ENCODE results near the gene TAOK3. TPM values are rescaled to one million over a fixed set of nuclear protein-coding genes. Genes with fewer than 3 reads are reported as not detected.
"Not testable (repeated sequence)": the region's sequence is repeated elsewhere in the genome, so short reads cannot be mapped to it uniquely, and the experiment has no call there.

Gene TAOK3
- total RNA-seq, 2 experiments from 2014 or later, result 51.9 to 52.2 TPM

DNA sequence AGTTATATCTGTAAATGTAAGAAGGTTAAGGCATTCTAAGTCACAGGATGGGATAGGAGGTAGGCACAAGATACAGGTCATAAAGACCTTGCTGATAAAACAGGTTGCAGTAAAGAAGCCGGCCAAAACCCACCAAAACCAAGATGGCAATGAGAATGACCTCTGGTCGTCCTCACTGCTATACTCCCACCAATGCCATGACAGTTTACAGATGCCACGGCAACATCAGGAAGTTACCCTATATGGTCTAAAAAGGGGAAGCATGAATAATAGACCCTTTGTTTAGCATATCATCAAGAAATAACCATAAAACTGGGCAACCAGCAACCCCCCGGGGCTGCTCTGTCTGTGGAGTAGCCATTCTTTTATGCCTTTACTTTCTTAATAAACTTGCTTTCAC lies 64.7 kb downstream of the TAOK3 start:
- not testable (repeated sequence) for H3K27ac Mint-ChIP-seq, H3K4me3 Mint-ChIP-seq, H3K9me3 Mint-ChIP-seq, H3K36me3 Mint-ChIP-seq, H3K27me3 Mint-ChIP-seq
- DNase-seq, result peak; percentile 12
- H3K4me1 Mint-ChIP-seq, result peaks cover 27% of the 10 kb centered on the region

DNA sequence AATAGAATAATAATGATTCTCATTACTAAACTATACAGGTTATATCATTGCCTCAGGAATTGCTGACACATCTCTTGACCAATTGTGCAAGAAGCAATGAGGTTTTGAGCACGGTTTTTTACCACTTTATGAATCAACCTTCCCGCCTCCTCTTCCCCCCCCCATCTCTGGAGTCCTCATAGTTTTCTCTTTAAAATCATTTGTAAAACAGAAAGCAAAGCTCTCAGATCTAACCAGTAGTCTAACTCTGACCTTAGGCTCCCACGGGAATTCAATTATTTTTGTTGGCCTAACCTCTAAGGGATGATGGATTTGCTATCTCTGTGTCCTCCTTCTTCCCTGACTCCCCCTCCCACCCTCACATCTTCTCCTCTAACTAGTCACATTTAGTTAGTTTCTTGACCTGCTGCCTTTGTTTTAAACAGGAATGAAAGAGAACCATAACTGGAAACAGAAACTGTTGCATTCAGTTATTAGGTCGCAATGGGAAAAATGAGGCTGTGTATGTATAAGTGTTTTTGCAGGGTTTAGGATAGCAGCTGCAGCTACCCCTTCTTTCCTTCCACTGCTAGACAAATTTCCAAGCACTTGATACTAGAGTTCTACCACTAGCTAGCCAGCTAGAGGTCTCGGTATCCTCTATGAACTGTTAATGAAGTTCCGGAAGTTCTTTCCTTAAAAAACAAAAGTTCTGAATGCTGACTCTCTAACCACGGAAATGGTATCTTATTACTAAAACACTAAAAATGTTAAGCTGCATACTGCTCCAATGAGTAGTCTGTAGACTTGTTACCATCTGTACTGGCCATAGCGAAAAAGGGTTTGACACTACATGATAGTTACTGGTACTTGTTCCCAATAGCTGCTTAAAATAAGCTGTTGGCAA lies 65.4 kb downstream of the TAOK3 start:
- H3K36me3 Mint-ChIP-seq, result peaks cover 8% of the 10 kb centered on the region
- H3K4me3 Mint-ChIP-seq, result peak overlapping the region; percentile 67
- H3K27ac Mint-ChIP-seq, result peak overlapping the region; percentile 88
- H3K9me3 Mint-ChIP-seq, result no peaks in the 10 kb centered on the region
- peaks cover 27% of the 10 kb centered on the region for H3K4me1 Mint-ChIP-seq
- no peaks in the 10 kb centered on the region for H3K27me3 Mint-ChIP-seq
- peak; percentile 36 for DNase-seq

DNA sequence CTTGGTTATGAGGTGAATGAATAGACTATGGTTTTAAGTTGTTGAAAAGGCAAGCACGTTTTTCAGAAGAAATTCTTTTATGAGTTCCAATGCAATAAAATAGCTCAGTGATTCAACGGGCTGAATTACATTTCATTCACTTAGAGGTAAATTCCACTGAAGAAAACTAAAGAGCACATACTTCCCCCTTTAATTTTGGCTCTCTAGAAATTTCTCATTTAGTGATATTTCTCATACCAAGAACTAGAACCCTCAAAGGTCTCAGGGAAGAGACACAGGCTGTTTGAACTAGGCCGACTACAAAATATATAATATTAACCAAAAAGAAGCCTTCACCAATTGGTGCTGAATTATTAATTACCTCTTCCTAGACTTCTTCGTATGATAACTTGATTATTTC lies 68.6 kb downstream of the TAOK3 start:
- no peak overlapping the region for H3K4me3 Mint-ChIP-seq
- no peak for DNase-seq
- peaks cover 36% of the 10 kb centered on the region for H3K4me1 Mint-ChIP-seq
- H3K27ac Mint-ChIP-seq, result no peak overlapping the region
- H3K27me3 Mint-ChIP-seq, result no peaks in the 10 kb centered on the region
- H3K9me3 Mint-ChIP-seq, result no peaks in the 10 kb centered on the region
- peaks cover 2% of the 10 kb centered on the region for H3K36me3 Mint-ChIP-seq

DNA sequence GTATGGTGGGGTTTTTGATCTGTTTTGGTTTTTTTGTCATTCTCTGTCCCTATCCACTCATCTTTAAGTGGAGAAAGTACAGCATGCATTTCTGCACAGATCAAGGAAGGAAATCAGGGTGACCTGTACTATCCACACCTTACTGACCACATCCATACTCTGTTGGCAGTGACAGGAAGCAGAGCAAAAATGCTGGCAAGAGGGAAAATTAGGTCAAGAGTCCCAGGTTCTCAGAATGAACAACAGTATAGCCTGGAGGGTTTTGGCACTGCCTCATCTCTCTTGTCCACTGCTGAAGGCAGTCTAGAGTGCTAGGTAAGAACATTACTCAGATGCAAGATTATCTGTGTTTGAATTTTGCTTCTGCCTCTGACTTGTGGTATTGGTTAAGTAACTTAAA lies 70.7 kb downstream of the TAOK3 start:
- Mint-ChIP-seq H3K4me1 (peaks cover 29% of the 10 kb centered on the region), H3K4me3 (no peak overlapping the region), H3K36me3 (peaks cover 2% of the 10 kb centered on the region), H3K27me3 (no peaks in the 10 kb centered on the region), H3K27ac (no peak overlapping the region), H3K9me3 (no peaks in the 10 kb centered on the region)
- DNase-seq, result no peak

DNA sequence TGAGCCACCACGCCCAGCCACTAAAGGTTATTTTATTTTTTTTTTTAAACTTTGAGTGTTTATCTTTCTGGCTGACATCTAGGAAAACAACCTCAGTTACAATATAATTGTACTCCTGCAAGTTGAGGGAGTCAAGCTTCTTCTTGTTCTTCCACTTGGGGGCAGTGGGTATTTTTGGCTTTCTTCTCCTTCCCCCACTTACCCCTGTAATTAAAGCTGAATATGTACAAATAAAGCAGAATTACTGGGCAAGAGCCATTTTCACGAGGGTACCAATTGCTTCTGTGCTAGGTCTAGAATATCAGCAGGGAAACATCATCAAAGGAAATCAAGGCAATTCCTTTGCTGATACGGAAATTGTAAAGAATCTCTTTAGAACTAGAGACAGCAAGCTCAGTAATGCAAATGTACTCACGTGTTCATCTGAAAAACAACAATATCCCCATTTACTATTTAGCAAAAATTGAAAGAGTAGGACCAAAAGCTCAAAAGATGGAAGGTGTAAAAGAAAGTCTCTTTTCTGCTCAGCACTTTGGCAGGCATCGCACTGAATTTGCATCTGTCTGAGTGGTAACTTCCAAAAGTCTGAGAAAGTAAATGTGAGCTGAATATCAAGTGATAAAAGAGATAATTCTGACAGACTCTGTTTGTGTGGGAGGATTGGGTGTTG lies 72.8 kb downstream of the TAOK3 start:
- no peaks in the 10 kb centered on the region for H3K27me3 Mint-ChIP-seq
- H3K4me1 Mint-ChIP-seq, result peaks cover 27% of the 10 kb centered on the region
- H3K9me3 Mint-ChIP-seq, result no peaks in the 10 kb centered on the region
- H3K36me3 Mint-ChIP-seq, result peaks cover 2% of the 10 kb centered on the region
- H3K27ac Mint-ChIP-seq, result no peak overlapping the region
- no peak overlapping the region for H3K4me3 Mint-ChIP-seq
- no peak for DNase-seq

DNA sequence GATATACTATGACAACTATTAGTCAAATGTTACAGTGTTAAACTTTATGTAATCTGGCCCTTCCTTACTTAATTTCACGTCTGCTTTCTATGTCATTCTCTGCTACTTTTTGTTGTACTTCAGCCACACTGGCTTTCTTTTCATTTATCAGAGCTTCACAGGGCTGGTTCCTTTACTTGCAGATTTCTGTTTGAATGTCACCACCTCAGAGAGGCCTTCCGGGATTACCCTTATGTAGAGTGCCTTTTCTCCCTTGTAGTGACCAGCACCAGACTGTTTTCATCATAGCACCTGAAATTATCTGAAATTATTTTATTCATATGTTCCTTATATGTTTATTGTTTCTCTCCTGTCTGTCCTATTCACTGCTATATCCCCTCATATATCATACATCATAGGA lies 75.4 kb downstream of the TAOK3 start:
- Mint-ChIP-seq H3K27ac (no peak overlapping the region), H3K4me3 (no peak overlapping the region), H3K9me3 (no peaks in the 10 kb centered on the region)

DNA sequence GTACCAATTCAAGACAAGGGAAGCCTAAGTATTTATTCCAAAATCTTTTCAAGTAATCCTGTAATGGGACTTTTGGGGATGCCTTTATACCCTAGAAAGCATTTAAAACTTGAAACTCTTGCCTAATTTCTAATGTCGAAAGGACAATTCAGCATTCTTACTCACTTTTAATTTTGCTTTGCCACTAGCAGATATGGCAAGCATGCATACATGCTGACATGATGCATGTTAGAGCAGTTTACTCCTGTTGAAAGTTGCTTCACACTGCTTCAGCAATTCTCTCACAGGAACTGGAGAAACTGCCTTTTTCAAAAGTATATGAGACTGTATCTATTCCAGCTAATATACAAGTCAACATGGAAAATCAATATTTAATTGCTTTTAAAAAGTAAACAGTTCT lies 79.9 kb downstream of the TAOK3 start:
- Mint-ChIP-seq H3K9me3 (no peaks in the 10 kb centered on the region), H3K4me3 (no peak overlapping the region), H3K36me3 (peaks cover 6% of the 10 kb centered on the region), H3K27me3 (no peaks in the 10 kb centered on the region), H3K4me1 (peaks cover 1% of the 10 kb centered on the region), H3K27ac (no peak overlapping the region)
- DNase-seq, result no peak

More for the DNA sequence above, 75.4 kb downstream of the TAOK3 start:
- H3K4me1 Mint-ChIP-seq, result peaks cover 22% of the 10 kb centered on the region
- DNase-seq, result no peak
- H3K27me3 Mint-ChIP-seq, result no peaks in the 10 kb centered on the region
- H3K36me3 Mint-ChIP-seq, result peaks cover 5% of the 10 kb centered on the region

DNA sequence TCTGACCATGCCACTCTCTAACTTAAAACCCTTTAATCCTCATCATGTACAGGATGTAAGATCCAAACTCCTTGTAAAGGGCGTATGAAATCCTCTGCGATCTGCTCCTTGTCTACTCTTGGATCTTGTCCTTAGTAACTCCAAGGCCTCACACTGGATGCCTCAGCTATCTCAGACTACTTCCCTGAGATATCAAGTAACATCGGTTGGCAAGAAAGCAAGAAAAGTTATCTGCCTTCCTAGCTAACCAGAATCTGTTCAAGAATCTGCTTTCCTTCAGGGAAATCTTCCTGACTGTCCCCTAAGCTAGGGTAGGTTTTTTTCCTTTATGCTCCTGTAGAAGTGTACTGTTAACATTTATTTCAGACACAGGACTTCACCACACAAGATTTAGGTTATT lies 82.6 kb downstream of the TAOK3 start:
- Mint-ChIP-seq H3K9me3 (no peaks in the 10 kb centered on the region), H3K27ac (no peak overlapping the region), H3K4me3 (no peak overlapping the region)

DNA sequence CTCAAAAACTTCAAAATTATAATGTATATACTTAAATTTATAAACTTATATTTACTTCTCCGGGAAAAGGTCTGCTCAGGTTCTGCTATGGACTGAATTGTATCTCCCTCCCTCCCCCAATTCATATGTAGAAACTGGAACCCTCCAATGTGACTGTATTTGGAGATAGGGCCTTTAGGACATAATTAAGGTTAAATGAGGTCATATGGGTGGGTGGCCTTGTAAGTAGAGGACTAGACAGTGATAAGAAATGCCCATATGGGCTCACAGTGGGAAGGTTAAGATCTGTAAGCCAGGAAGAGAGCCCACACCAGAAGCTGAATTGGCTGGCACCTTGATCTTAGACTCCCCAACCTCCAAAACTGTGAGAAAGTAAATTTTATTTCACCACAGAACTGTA lies 84.5 kb downstream of the TAOK3 start:
- no peak for DNase-seq
- peaks cover 21% of the 10 kb centered on the region for H3K36me3 Mint-ChIP-seq

More for the DNA sequence above, 82.6 kb downstream of the TAOK3 start:
- DNase-seq, result no peak
- H3K27me3 Mint-ChIP-seq, result no peaks in the 10 kb centered on the region
- peaks cover 3% of the 10 kb centered on the region for H3K4me1 Mint-ChIP-seq
- H3K36me3 Mint-ChIP-seq, result peaks cover 15% of the 10 kb centered on the region

DNA sequence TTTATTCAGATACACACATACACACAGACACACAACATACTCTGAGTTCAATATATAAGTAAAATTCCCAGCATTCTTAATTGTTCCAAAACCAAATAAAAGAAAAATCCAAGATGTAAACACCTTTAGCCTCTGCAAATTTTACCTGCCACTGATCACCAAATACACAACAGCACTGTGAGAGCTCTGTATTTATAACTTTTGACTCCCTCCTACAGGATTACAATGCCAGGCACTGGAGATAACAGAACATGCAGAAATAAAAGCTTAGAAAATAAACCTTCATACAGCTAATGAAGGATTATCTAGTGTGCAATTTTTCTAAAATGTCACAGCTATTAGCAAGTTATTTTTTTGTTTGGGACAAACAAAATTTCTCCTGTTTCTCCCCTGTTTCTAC lies 85.0 kb downstream of the TAOK3 start:
- Mint-ChIP-seq H3K36me3 (peaks cover 26% of the 10 kb centered on the region), H3K27ac (no peak overlapping the region), H3K4me1 (peaks cover 4% of the 10 kb centered on the region), H3K4me3 (no peak overlapping the region), H3K27me3 (no peaks in the 10 kb centered on the region), H3K9me3 (no peaks in the 10 kb centered on the region)
- DNase-seq, result no peak

More for the DNA sequence above, 84.5 kb downstream of the TAOK3 start:
- Mint-ChIP-seq H3K27me3 (no peaks in the 10 kb centered on the region), H3K9me3 (no peaks in the 10 kb centered on the region), H3K4me1 (peaks cover 4% of the 10 kb centered on the region), H3K27ac (no peak overlapping the region), H3K4me3 (no peak overlapping the region)

DNA sequence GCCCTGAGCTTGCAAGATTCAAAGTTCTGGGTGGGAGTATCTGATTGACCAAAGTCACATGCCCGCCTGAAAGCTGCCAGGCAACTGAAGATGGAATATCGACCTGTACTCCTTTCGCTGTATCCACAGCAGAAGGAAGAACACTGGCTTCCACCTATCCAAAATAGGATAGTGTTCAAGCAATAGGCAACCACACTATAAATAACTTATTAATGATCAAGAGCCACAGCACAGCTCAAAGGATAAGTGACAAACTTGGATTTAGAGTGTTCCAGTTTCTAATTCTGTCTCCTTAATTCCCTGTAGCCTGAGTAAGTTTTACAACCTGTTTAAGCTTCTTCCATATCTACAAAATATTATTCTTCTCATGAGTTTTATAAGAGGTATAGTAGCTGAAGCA lies 89.9 kb downstream of the TAOK3 start:
- H3K36me3 Mint-ChIP-seq, result peaks cover 53% of the 10 kb centered on the region
- peaks cover 4% of the 10 kb centered on the region for H3K4me1 Mint-ChIP-seq
- H3K27ac Mint-ChIP-seq, result no peak overlapping the region
- no peak overlapping the region for H3K4me3 Mint-ChIP-seq
- peaks cover 8% of the 10 kb centered on the region for H3K9me3 Mint-ChIP-seq
- H3K27me3 Mint-ChIP-seq, result no peaks in the 10 kb centered on the region
- no peak for DNase-seq

DNA sequence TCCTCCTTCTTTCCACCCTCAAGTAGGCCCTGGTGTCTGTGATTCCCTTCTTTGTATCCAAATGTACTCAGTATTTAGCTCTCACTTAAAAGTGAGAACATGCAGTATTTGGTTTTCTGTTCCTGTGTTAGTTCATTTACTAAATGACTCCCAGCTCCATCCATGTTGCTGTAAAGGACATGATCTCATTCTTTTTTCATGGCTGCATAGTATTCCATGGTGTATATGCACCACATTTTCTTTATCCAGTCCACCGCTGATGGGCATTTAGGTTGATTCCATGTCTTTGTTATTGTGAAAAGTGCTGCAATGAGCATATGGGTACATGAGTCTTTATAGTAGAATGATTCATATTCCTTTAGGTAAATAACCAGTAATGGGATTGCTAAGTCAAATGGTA lies 94.4 kb downstream of the TAOK3 start:
- DNase-seq, H3K27ac Mint-ChIP-seq, H3K9me3 Mint-ChIP-seq, H3K4me1 Mint-ChIP-seq, H3K4me3 Mint-ChIP-seq, H3K27me3 Mint-ChIP-seq: not testable (repeated sequence)
- peaks cover 42% of the 10 kb centered on the region for H3K36me3 Mint-ChIP-seq

DNA sequence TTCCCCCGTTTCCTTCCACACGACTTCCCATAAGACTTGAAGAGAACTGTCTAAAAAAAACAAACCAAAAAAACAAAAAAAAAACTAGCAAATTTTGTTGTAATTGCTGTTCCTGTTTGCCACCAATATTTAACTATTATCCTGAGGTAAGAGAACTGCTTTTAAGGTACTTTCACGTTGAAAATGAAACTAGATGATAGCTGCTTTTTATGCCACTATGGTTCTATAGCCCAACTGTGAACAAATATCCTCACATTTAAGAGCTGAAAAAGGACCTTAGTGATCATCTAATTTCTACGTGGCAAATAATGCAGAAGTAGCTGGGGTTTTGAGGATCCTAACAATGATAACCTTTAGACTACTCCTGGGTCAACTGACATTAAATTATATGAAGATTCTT lies 98.6 kb downstream of the TAOK3 start:
- DNase-seq, result no peak
- H3K27ac Mint-ChIP-seq, result no peak overlapping the region
- peaks cover 5% of the 10 kb centered on the region for H3K9me3 Mint-ChIP-seq
- peaks cover 16% of the 10 kb centered on the region for H3K36me3 Mint-ChIP-seq
- peaks cover 7% of the 10 kb centered on the region for H3K4me1 Mint-ChIP-seq
- H3K4me3 Mint-ChIP-seq, result no peak overlapping the region
- H3K27me3 Mint-ChIP-seq, result no peaks in the 10 kb centered on the region

DNA sequence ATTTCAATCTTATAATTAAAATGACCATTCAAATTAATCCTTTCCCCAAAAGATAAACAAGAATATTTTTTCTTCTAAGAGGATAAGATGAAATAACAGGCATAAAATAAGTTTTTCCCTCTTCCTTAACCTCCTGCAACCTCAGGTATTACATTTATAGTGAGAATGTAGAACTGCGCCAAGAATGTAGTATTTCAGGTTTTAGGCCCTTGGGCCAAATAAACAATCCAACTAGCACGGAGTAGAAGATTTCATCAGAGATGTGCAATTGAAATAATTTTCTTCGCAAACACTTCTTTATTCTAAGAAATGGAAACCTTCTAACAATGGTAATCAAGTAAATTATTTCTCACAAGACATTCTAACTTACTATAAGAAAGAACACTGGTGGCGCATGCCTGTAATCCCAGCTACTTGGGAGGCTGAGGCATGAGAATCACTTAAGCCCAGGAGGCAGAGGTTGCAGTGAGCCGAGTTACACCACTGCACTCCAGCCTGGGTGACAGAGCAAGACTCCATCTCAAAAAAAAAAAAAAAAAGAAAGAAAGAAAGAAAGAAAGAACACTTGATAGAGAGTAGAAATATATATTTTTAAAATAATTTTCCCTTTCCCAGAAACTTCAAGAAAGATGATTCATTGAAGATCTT lies 100.8 kb downstream of the TAOK3 start:
- Mint-ChIP-seq H3K9me3 (no peaks in the 10 kb centered on the region), H3K4me3 (no peak overlapping the region), H3K27me3 (no peaks in the 10 kb centered on the region), H3K36me3 (peaks cover 8% of the 10 kb centered on the region), H3K4me1 (peaks cover 9% of the 10 kb centered on the region), H3K27ac (no peak overlapping the region)
- no peak for DNase-seq

DNA sequence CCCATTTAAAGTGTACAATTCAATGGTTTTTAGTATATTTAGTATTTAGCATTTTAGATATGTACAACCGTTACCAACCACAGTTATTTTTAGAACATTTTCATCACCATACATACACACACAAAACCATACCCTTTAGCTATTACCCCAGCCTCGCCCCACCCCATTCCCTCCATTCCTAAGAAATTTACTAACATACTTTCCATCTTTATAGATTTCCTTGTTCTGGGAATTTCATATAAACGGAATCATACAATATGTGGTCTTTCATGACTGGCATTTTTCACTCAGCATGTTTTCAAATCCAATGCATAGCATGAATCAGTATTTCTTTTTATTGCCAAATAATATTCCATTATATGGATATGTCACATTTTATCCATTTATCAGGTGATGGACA lies 101.5 kb downstream of the TAOK3 start:
- no peaks in the 10 kb centered on the region for H3K27me3 Mint-ChIP-seq
- H3K36me3 Mint-ChIP-seq, result peaks cover 8% of the 10 kb centered on the region
- H3K27ac Mint-ChIP-seq, result no peak overlapping the region
- DNase-seq, result no peak
- peaks cover 9% of the 10 kb centered on the region for H3K4me1 Mint-ChIP-seq
- no peaks in the 10 kb centered on the region for H3K9me3 Mint-ChIP-seq
- no peak overlapping the region for H3K4me3 Mint-ChIP-seq

All from activated naive CD8-positive, alpha-beta T cell treated with anti-CD3 and anti-CD28 coated beads for 36 hours (primary cell).